Stimulated activated naive CD4-positive, alpha-beta T cell (primary cell): ENCODE results near the gene PTPRN2.
A peak's percentile ranks its signal among the peaks of the same experiment; 100 is the strongest.
"Not testable (repeated sequence)": the region's sequence is repeated elsewhere in the genome, so short reads cannot be mapped to it uniquely, and the experiment has no call there.

Source experiments
- DNase-seq, 6 experiments: peaks; one replicate each; lab custom pipeline; 2025; lab: John Stamatoyannopoulos, UW

The PTPRN2 gene

GRCh38 chr7:157729566-157729965 is 858.1 kb downstream of the PTPRN2 start:
- DNase-seq = no peak

DNA sequence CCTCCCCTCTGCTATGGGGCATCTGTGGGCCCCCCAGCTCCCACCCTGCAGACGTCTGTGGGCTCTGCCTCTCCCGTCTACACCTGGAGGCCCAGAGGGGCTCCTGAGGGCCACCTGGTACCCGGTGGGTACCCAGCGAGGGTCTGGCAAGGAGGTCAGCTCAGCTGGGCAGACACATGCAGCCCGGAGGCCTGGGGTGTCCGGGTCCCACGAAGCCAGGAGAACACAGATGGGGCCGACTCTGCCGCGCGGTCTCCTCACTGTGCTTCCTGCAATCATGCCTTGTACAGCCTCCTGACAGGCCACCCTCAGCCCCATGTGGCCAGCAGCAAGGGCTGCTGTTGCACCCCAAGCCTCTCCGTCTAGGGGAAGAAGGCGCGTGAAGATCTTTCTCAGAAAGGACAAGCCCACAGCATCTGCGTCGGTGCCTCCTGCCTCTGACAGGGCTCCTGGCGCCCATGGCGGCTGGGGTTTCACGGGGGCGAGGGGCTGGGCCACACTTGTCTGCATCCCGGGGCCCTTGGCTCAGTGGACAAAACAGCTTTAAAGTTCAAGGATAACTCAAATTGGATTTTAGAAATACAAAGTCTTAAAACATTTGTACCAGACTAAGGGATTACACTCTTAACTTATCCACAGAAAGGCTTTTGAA is 859.5 kb downstream of the PTPRN2 start:
- DNase-seq = no peak

GRCh38 chr7:157726764-157727163 is 860.9 kb downstream of the PTPRN2 start:
- DNase-seq = no peak

- DNase-seq = not testable (repeated sequence)
These were observed 862.3 kb downstream of the PTPRN2 start for GRCh38 chr7:157725312-157725711.

- no peak for DNase-seq
These were observed 864.4 kb downstream of the PTPRN2 start for GRCh38 chr7:157723205-157723604.

GRCh38 chr7:157722137-157723060 is 865.2 kb downstream of the PTPRN2 start:
- DNase-seq = no peak

DNA sequence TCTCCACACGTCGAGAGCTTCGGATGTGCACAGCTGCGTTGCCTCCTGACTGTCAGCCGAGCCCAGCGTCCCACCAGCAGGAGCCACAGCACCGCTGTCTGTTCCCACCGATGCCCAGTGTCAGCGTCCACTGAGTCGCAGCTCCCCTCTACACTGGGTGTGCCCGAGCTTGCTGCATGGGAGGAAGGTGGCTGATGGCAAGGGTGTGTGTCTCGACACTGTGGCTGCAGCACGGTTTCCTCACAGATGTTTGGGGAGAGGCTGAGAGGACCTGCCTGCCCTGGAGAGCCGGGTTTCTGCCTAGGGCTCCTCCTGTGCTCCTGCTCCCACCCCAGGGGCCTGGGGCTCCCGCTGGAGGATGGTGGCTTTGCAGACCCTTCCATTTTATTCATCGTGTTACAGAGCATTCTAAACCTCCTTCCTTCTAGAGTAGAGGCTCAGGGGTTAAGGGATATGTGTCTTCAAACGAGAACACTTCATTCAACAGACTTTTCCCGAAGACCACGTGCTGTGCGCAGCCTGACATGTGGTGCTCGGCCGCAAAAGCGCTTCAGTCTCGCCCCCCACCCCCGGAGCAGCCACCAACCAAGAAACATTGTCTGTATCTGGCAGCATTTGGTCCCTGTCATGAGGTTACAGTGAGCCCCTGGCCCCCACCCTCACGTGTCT is 866.0 kb downstream of the PTPRN2 start:
- no peak for DNase-seq

GRCh38 chr7:157719705-157720655 is 867.6 kb downstream of the PTPRN2 start:
- no peak for DNase-seq

DNA sequence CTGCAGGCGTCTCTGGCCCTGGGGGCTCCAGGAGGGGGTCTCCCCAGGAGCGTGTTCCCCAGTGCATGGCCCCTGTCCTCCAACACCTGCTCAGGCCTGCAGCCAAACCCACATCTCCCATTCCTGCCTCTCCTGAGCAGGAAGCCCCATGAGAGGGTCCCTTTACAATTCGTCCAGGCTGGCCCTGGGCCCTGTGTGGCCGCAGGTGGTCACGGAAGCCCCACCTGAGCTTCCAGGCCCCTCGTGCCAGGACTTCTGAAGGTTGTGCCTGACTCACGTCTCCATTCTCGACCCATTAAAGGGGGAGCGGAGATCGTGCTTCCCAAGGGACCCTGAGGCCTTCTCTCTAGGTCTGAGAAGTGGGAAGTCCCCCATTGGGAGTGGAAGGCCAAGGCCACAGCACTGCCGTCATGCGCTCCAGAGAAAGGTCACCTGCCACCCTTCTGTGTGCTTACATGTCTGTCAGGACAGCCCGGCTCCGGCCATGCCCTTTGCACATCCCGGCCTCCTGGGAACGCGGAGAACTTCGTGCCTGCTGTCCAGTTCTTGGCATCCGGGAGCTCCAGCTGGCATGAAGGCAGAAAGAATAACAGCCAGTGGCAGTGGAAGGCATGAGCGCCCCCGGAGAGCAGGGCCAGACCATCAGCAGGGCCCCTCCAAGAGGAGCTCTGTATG is 868.5 kb downstream of the PTPRN2 start:
- DNase-seq = no peak

GRCh38 chr7:157718303-157719007 is 869.2 kb downstream of the PTPRN2 start:
- DNase-seq = no peak

DNA sequence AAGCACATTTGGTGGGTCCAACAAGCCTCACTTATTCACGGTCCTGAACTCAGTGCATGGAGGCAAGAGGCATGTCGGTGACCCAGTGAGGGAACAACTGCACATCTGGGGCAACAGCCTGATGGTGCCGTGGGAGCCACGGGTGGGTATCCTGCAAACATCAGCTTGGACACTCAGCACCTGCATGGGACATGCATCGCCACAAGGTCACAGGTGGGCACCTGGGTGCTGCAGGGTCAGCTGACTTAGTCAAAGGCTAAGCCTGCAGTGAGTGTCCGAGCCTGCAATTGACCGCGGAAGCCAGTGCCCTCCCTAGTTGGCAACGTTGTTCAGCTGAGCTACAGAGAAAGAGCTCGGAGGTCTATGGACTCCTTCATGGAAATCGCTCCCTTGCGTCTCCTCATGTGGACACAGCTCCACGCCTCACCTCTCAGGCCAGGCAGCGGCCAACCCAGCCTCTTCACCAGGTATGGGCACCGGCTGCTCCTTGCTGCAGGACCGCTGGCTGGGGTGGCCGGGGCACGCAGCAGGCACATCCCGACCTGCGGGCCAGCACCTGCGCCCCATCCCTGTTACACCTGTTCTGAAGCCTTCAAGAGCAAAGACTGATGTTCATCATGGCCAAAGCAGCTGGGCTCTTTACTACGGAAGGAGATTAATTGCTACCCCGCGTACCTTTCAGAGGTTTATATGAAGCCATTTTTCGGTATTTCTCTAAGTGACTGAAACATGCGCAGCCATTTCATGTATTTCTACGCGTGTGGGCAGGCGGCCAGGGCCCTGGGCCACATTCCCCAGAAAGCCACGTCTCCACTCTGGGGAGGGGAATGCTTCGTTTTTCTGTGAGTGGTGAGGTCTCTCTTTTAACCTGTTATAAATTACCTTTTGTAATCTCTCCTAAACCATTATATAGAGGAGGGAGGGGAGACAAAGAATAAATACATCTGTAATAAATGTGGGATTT is 870.1 kb downstream of the PTPRN2 start:
- no peak for DNase-seq

DNA sequence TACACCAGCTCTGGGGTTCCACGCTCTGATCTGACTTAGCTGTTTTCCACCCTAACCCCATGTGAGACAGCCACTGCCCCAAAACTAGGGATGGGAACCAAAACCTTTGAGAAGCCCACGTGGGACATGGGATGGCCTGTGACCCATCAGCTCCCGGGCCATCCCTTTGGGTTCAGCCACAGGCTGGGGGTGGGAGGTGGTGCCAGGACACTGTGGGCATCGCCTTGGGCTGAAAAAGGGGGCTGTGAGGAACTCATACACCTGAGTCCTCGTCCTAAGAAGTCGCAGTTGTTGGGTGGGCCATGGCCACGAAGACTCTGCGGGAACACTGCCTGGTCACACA is 871.7 kb downstream of the PTPRN2 start:
- DNase-seq = no peak

DNA sequence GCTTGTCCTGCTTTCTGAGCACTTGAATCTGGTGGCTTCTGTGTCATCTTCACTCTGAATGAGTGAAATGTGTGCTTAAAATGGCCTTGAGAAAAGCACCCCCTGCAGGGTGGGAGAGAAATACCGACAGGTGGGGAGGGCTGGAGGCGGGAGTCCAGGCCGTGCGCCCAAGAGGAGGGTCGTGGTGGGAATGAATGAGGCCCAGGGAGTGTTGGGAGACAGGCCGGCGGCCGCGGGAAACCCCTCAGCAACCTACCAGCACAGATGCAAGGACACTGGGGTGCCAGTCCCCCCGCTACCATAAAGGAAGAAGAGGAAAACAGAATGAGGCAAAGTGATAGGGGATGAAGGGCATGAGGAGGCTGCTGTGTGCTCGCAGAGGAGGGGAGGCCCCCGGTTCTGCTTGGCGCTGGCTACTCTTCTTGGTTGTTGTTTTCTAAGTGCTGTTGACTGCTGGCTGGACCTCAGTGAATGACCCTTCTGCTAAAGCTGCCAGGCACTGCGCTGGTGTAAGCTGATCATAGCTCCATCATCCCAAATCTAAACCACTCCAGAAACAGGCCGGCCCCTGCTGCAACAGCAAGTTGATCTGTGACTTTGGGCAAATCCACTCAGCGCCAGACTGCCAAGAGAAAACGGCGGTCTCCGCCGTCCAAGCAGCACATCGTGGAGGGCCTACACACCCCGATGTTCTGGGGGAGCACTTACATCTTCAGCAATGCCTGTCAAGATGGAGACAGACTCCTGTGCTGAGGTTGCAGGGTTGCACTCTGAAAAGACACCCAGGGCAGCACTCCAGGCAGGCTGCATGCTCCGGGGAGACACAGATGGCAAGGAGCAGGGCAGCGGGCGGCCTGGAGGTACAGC is 872.3 kb downstream of the PTPRN2 start:
- DNase-seq = peak in 2 of 6 experiments; percentile 14 to 20

GRCh38 chr7:157714166-157715070 is 873.2 kb downstream of the PTPRN2 start:
- DNase-seq = no peak

DNA sequence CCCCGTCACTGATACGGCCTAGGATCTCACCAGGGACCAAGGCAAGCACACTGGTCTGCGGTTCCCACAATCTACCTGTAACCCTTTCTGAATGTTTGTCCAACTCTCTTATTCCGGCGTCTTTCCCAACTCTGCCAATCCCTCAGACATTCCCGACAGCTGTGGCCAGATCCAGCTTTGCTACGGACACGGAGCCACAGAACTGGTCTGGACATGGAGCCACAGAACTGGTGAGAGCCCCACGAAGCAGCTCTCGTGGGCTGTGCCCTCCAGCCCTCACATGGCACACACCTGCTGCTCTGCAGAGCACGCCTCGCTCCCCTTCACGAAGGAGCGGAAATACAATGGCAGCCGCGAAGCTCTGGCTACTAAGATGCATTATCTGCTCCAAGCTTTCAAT is 874.0 kb downstream of the PTPRN2 start:
- no peak for DNase-seq

GRCh38 chr7:157712666-157713235 is 874.9 kb downstream of the PTPRN2 start:
- DNase-seq = no peak

DNA sequence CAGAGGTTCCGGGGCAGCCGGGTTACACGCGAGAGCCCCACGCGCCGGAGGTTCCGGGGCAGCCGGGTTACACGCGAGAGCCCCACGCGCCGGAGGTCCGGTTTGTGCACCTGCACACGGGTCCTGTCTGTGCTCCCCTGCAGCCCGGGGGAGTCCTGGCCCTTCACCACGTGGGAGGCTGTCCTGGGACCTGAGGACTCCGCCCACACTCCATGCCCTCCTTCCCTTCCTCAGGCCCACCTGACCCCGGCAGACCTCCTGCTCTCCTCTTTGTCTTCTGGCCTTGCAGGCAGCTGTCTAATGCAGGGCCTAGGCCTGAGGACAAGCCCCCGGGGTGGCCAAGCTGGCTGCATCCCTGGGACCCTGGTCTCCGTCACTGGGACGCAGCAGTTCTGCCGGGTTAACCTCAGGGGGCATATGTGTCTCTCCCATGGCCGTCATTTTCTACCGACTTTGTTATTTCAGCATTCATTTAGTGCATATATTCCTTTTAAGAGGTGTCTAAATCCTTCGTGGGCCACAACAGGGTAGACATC is 876.2 kb downstream of the PTPRN2 start:
- DNase-seq = no peak
